ENCODE results near the gene SEZ6L2. TPM values are rescaled to one million over a fixed set of nuclear protein-coding genes. Genes with fewer than 3 reads are reported as not detected.
"Not testable (repeated sequence)": the region's sequence is repeated elsewhere in the genome, so short reads cannot be mapped to it uniquely, and the experiment has no call there.

SEZ6L2 gene
- total RNA-seq, result under 1 TPM; 0.11 to 0.13 TPM

- ChIA-PET CTCF (interaction anchor here (0.7 to 1.2 kb wide), 3 partner anchors 51 to 133 kb away, joined by 3 to 5 read pairs (median 4); partner anchors contain the start of gene TMEM219), POLR2A (interaction anchor here (0.5 to 2.4 kb wide), 5 partner anchors 12 to 166 kb away, joined by 4 to 12 read pairs (median 4); partner anchors contain the start of genes ALDOA, KCTD13 and TAOK2)
Observed at GRCh38 chr16:29899516-29900101, at the start of gene SEZ6L2. TSS of gene SEZ6L2 (minus strand) at chr16:29899550. CDS start at chr16:29899019, 531 bp downstream.

- ChIA-PET POLR2A (no interaction called here), CTCF (no interaction called here)
Observed at GRCh38 chr16:29947897-29948296, 48.5 kb upstream of the SEZ6L2 start.

GRCh38 chr16:29943846-29944799, 44.8 kb upstream of the SEZ6L2 start:
- ChIA-PET CTCF (no interaction called here), POLR2A (no interaction called here)

GRCh38 chr16:29940656-29941055, 41.3 kb upstream of the SEZ6L2 start:
- ChIA-PET POLR2A (no interaction called here), CTCF (no interaction called here)

GRCh38 chr16:29931750-29932149, 32.4 kb upstream of the SEZ6L2 start:
- POLR2A ChIA-PET, result not testable (repeated sequence)
- CTCF ChIA-PET, result interaction anchor here (0.7 to 1.6 kb wide), 3 partner anchors 15 to 115 kb away, joined by 3 read pairs; no protein-coding TSS in a partner anchor

GRCh38 chr16:29927070-29927905, 27.9 kb upstream of the SEZ6L2 start:
- POLR2A ChIA-PET, result interaction anchor here (0.8 to 2.4 kb wide), 5 partner anchors 46 to 226 kb away, joined by 3 to 17 read pairs (median 4); partner anchors contain the start of genes HIRIP3, INO80E and TAOK2

GRCh38 chr16:29926711-29927052, 27.3 kb upstream of the SEZ6L2 start:
- ChIA-PET POLR2A (interaction anchor here (0.6 to 2.4 kb wide), 8 partner anchors 27 to 264 kb away, joined by 3 to 17 read pairs (median 4); partner anchors contain the start of genes ASPHD1, HIRIP3, INO80E and SEZ6L2), CTCF (interaction anchor here (0.6 to 1.7 kb wide), 4 partner anchors 10 to 187 kb away, joined by 3 to 5 read pairs (median 3); partner anchors contain the start of gene CDIPT)

More at GRCh38 chr16:29927070-29927905, 27.9 kb upstream of the SEZ6L2 start:
- CTCF ChIA-PET, result interaction anchor here (0.6 to 1.7 kb wide), 4 partner anchors 11 to 1036 kb away, joined by 3 to 5 read pairs (median 3); partner anchors contain the start of gene CDIPT

- POLR2A ChIA-PET, result interaction anchor here (0.5 to 2.4 kb wide), 13 partner anchors 17 to 542 kb away, joined by 3 to 17 read pairs (median 4); partner anchors contain the start of genes ASPHD1, HIRIP3, INO80E and SEZ6L2
- CTCF ChIA-PET, result interaction anchor here (0.6 to 1.7 kb wide), 7 partner anchors 10 to 187 kb away, joined by 3 to 5 read pairs (median 3); partner anchors contain the start of genes CDIPT and DOC2A
Observed at GRCh38 chr16:29925781-29926710, 26.7 kb upstream of the SEZ6L2 start, which contains the start of gene KCTD13. TSS of gene KCTD13 (minus strand) at chr16:29926226. CDS start at chr16:29926033, 193 bp downstream.

- CTCF ChIA-PET, result interaction anchor here (0.6 to 1.7 kb wide), 6 partner anchors 9 to 85 kb away, joined by 3 to 5 read pairs (median 4); partner anchors contain the start of gene DOC2A
- POLR2A ChIA-PET, result interaction anchor here (0.5 to 2.4 kb wide), 9 partner anchors 16 to 543 kb away, joined by 3 to 17 read pairs (median 4); partner anchors contain the start of genes ASPHD1, SEZ6L2, TAOK2 and TMEM219
Observed at GRCh38 chr16:29925105-29925756, 25.9 kb upstream of the SEZ6L2 start.

- ChIA-PET CTCF (no interaction called here), POLR2A (interaction anchor here (0.6 to 0.7 kb wide), 3 partner anchors 23 to 173 kb away, joined by 3 to 6 read pairs (median 3); partner anchors contain the start of gene ASPHD1)
Observed at GRCh38 chr16:29922986-29923501, 23.7 kb upstream of the SEZ6L2 start.

GRCh38 chr16:29922326-29922725, 23.0 kb upstream of the SEZ6L2 start:
- ChIA-PET CTCF (no interaction called here), POLR2A (interaction anchor here (0.6 kb wide), 1 partner anchor 69 kb away, joined by 6 read pairs; no protein-coding TSS in a partner anchor)

- POLR2A ChIA-PET, result interaction anchor here (0.6 kb wide), 1 partner anchor 17 kb away, joined by 4 read pairs; no protein-coding TSS in a partner anchor
Observed at GRCh38 chr16:29921034-29921385, 21.7 kb upstream of the SEZ6L2 start.

GRCh38 chr16:29920288-29921033, 21.1 kb upstream of the SEZ6L2 start:
- POLR2A ChIA-PET, result interaction anchor here (0.6 kb wide), 1 partner anchor 17 kb away, joined by 4 read pairs; no protein-coding TSS in a partner anchor
- CTCF ChIA-PET, result interaction anchor here (1.2 kb wide), 1 partner anchor 220 kb away, joined by 3 read pairs; no protein-coding TSS in a partner anchor

More at GRCh38 chr16:29921034-29921385, 21.7 kb upstream of the SEZ6L2 start:
- CTCF ChIA-PET, result interaction anchor here (1.0 to 1.2 kb wide), 2 partner anchors 58 to 220 kb away, joined by 3 read pairs; partner anchors contain the start of gene CDIPT

- ChIA-PET POLR2A (no interaction called here), CTCF (interaction anchor here (0.9 to 1.5 kb wide), 2 partner anchors 9 to 126 kb away, joined by 3 to 5 read pairs; partner anchors contain the start of genes KCTD13 and KIF22)
Observed at GRCh38 chr16:29916979-29917378, 17.6 kb upstream of the SEZ6L2 start.

- ChIA-PET CTCF (no interaction called here), POLR2A (no interaction called here)
Observed at GRCh38 chr16:29915590-29916247, 16.4 kb upstream of the SEZ6L2 start.

All from activated CD8-positive, alpha-beta memory T cell treated with anti-CD3 and anti-CD28 coated beads for 36 hours (primary cell).